GM12878 (cell line): ENCODE results near the gene CHRNA9.

Experiments
- TBL1XR1 ChIP-seq: IDR thresholded peaks from 2 replicates; pipeline ENCODE4 v1.6.1; 2012; ENCODE audit warnings: low read depth, low read length, improper control_type of control experiment
- ZNF274 ChIP-seq: IDR thresholded peaks from one replicate; pipeline ENCODE4 v1.8.0; 2011; ENCODE audit not compliant: insufficient read length, insufficient read depth
- TF ChIP-seq, protein P1 (sequence below): IDR thresholded peaks from 2 replicates; pipeline ENCODE4 v1.6.1; 2012; ENCODE audit warnings: mild to moderate bottlenecking, low read depth, low read length
- TF ChIP-seq, protein P2 (sequence below), 3 experiments: IDR thresholded peaks in 2 of 3; conservative IDR thresholded peaks in 1 of 3; 2 replicates each; pipeline ENCODE4 v1.5.1; 2011; ENCODE audit warnings: low read depth in 3 of 3, low read length in 3 of 3, mild to moderate bottlenecking in 3 of 3, control low read depth in 2 of 3, moderate library complexity in 2 of 3, inconsistent platforms in 1 of 3, mixed read lengths in 1 of 3; ENCODE audit not compliant: control insufficient read depth in 2 of 3, insufficient read depth in 1 of 3; ENCODE audit errors: extremely low read depth in 1 of 3

DNA sequence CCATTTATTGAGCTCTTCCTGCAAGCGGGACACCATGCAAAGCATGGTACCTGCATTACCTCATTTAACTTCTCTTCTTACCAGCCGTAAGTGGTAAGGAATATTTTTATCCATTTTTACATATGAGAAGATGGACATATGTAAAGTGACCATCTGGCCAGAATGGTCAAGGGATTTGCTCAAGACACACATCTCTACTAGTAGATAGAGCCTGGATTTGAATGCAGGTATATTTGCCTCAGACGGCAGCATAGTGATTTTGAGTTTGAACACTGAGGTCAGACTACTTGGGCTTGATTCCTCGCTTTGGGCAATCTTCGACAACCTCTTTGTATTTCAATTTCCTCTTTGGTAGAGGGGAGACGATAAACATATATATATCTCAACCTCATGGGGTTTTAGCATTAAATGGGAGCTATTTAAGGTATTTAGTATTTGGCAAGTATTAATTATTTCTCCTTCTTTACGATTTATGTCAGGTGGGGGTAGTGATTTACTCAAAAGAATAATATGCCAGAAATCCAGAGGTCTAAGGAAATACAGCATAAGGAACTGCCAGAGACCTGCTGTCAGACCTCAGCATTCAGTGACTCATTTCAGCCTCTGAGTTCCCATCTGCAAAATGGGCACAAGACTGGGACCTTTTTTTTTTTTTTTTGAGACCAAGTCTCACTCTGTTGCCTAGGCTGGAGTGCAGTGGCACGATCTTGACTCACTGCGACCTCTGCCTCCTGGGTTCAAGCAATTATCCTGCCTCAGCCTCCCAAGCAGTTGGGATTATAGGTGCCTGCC lies 34.6 kb upstream of the CHRNA9 start:
- no peak for TF ChIP-seq TBL1XR1
- TF ChIP-seq, protein P1, sequence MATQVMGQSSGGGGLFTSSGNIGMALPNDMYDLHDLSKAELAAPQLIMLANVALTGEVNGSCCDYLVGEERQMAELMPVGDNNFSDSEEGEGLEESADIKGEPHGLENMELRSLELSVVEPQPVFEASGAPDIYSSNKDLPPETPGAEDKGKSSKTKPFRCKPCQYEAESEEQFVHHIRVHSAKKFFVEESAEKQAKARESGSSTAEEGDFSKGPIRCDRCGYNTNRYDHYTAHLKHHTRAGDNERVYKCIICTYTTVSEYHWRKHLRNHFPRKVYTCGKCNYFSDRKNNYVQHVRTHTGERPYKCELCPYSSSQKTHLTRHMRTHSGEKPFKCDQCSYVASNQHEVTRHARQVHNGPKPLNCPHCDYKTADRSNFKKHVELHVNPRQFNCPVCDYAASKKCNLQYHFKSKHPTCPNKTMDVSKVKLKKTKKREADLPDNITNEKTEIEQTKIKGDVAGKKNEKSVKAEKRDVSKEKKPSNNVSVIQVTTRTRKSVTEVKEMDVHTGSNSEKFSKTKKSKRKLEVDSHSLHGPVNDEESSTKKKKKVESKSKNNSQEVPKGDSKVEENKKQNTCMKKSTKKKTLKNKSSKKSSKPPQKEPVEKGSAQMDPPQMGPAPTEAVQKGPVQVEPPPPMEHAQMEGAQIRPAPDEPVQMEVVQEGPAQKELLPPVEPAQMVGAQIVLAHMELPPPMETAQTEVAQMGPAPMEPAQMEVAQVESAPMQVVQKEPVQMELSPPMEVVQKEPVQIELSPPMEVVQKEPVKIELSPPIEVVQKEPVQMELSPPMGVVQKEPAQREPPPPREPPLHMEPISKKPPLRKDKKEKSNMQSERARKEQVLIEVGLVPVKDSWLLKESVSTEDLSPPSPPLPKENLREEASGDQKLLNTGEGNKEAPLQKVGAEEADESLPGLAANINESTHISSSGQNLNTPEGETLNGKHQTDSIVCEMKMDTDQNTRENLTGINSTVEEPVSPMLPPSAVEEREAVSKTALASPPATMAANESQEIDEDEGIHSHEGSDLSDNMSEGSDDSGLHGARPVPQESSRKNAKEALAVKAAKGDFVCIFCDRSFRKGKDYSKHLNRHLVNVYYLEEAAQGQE: no peak
- TF ChIP-seq, protein P2, sequence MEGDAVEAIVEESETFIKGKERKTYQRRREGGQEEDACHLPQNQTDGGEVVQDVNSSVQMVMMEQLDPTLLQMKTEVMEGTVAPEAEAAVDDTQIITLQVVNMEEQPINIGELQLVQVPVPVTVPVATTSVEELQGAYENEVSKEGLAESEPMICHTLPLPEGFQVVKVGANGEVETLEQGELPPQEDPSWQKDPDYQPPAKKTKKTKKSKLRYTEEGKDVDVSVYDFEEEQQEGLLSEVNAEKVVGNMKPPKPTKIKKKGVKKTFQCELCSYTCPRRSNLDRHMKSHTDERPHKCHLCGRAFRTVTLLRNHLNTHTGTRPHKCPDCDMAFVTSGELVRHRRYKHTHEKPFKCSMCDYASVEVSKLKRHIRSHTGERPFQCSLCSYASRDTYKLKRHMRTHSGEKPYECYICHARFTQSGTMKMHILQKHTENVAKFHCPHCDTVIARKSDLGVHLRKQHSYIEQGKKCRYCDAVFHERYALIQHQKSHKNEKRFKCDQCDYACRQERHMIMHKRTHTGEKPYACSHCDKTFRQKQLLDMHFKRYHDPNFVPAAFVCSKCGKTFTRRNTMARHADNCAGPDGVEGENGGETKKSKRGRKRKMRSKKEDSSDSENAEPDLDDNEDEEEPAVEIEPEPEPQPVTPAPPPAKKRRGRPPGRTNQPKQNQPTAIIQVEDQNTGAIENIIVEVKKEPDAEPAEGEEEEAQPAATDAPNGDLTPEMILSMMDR (IDR thresholded peaks at IDR 0.05 in 2 of 3, conservative IDR thresholded peaks at IDR 0.05 in 1 of 3; ENCODE audit: control insufficient read depth in 2 of 3, extremely low read depth in 1 of 3, insufficient read depth in 1 of 3, low read depth in 3 of 3, low read length in 3 of 3): no peak
- TF ChIP-seq ZNF274: no peak
